GM19324 (cell line): ENCODE results near the gene ATP11C.
"Not testable (repeated sequence)": the region's sequence is repeated elsewhere in the genome, so short reads cannot be mapped to it uniquely, and the experiment has no call there.

Source experiments
- ATAC-seq: cut with Tn5 transposase; IDR thresholded peaks from one replicate; pipeline ENCODE4 v1.9.1; 2021; ENCODE audit warnings: mild to moderate bottlenecking, moderate library complexity; ENCODE audit not compliant: unreplicated experiment, low FRiP score

The ATP11C gene

DNA sequence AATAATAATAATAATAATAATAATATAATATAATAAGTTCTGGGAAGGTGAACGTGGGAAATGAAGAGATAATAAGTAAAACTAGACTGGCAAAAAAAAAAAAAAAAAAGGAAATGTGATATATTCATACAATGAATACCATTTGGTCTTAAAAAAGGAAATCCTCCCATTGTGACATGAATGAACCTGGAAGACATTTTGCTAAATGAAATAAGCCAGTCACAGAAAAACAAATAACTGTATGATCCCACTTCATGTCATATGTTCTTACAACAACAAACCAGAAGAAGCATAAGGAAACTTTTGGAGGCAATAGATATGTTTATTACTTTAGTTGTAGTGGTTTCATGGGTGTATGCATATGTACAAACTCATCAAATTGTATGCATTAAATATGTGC, 63.1 kb downstream of the ATP11C start:
- ATAC-seq: no peak

DNA sequence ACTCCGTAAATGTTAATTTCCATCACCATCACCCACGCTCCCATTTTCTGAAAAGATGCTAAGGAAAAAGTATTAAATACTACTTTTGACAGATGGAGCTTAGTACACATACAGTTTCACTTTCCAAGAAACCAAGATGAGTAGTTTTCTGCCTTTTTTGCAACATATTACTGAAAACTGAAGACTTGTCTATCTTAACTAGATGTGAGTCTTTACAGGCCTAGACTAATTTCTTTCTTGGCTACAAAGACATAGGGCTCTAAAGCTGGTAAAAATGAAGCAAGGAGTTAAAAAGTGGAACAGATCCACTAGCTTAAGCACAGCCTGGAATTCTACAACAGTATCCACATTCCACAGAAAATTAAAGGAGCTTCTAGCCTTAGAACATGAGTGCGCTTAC, 68.2 kb downstream of the ATP11C start:
- ATAC-seq: no peak

DNA sequence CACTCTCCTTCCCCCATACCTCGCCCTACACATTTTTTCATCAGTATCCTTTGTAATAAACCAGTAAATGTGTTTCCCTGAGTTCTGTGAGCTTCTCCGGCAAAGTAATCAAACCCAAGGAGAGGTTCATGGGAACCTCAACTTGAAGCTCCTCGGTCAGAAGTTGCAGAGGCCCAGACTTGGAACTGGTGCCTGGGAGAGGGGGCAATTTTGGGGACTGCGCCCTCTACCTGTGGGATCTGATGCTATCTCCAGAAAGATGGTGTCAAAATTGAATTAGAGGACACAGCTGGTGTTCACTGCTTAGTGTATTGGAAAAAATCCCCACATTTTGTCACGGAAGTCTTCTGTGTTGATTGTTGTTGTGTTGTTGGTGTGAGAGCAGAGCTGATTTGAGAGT, 70.6 kb downstream of the ATP11C start:
- no peak for ATAC-seq

DNA sequence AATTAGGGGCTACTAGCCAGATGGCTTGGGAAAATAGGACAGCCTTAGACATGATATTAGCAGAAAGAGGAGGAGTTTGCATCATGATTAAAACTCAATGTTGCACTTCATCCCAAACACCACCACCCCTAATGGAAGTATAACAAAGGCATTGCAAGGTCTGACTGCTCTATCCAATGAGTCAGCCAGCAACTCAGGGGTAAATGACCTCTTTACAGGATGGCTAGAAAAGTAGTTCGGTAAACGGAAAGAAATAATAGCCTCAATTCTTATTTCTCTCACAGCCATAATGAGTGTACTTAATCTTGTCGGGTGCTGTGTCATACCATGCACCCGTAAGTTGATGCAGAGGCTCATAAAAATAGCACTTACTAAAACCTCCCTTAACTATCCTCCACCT, 76.0 kb downstream of the ATP11C start:
- not testable (repeated sequence) for ATAC-seq

DNA sequence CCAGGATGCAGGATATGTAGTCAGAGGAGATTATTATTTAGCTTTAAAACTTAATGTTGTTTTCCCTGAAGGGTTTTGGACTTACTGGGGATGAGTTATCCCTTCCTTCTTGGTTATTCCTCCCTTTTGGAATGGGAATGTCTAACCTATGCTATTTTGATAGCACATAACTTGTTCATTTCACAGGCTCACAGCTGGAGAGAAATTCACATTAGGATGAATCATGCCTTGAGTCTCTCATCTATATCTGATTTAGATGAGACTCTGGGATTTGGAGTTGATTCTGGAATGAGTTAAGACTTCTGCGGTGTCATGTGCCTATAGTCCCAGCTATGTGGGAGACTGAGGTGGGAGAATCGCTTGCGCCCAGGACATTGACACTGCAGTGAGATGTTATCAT, 81.1 kb downstream of the ATP11C start:
- no peak for ATAC-seq

DNA sequence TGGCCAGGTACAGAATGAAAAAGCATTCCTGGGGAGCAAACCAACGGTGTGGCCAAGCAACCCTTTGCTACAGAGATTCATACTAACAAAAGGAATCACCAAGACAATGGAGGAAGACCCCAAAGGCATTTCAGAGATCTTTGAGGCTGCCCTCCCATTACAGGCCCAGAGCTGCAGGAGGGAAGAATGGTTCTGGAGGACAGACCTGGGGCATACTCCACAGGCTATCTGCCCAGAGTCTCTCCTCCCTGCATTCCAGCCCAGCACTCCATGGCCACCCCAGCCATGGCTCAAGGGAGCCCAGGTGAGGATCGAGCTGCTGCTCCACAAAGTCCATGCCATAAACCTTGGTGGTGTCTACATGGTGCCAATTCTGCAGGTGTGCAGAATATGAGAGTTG, 81.9 kb downstream of the ATP11C start:
- no peak for ATAC-seq

DNA sequence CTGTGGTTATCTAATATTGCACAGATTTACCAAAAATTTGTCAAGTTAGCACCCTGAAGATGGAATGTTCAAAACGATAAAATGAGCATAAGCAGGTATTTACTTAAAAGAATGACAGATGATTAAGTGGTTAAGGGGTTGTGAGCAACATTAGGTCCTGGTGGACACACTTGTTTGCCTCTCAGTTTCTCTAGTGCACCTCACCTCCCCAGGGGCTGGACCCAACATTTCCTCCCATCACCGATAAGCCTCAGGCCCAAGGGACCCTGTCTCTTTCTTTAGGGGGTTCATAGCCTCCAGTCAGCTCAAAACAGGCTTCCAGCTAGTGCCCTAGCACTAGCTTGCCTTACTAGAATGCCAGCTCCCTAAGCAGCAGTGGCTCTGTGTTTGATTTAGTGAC, 88.0 kb downstream of the ATP11C start:
- no peak for ATAC-seq

DNA sequence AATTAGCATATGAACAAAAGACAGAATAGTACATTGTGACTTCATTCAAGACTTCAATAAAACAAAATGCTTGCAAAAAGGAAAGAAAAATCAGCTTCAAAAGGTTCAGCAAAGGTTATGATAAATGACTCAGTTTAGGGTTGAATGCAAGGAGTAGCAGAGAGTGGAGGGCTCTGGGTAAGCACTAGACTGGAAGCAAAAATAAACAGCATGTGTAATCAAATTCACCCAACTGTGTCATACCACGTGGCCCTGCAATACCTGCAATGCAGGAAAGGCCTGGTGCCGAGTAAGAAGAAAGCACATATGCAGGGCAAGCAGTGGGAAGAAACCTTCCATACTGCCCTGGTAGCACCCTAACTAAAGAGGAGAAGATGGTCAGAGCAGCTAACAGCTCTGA, 88.7 kb downstream of the ATP11C start:
- no peak for ATAC-seq

DNA sequence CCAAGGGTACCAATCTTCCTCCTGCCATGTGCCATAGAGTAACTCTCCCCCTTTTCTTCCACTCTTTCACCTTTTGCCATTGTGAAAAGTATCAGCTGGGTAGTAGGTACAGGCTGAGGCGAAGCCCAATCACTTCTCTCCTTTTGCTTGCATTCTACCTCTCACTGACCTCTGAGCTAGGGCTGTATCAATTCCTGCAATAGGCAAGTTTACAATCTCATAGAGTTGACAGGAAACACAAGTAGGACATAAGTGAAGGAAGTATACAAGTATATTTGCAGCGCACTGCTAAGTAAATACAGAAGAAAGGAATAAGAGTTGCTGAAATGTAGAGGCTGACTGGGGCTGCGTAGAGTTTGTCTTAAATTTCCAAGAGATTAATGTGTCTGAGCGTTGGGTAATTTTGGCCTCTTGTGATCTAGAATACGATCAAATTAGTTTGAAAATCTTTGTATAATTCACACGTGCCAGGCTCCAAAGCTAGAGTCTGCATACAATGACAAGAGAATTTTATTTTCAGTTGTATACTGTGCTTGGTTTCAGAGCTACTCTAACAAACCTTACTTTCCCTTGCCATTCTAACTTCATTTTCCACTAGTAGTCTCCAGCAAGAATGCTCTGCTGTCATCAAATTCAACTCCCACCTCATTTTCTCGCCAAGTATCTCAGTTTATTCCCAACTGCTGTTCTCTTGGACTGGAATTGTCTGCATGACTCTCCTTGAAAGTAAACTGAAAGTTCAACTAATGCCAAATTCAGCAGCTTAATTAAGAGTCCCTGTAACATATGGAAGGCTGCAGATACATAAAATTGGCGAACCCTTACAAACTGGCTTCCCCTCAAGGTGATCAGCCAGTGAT, 90.3 kb downstream of the ATP11C start:
- no peak for ATAC-seq

DNA sequence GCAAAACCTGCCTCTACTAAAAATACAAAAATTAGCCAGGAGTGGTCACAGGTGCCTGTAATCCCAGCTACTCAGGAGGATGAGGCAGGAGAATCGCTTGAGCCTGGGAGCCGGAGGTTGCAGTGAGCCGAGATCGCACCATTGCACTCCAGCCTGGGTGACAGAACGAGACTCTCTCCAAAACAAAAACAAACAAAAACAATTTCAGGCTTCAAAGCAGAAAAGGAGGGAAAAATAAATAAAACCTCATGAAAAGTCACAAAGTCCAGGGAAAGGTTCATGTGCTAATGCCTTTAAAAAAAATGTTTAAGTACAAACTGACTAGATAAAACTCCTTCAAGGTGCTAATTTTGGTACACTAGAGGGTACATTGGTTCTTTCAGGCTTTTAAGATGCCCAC, 96.5 kb downstream of the ATP11C start:
- not testable (repeated sequence) for ATAC-seq

DNA sequence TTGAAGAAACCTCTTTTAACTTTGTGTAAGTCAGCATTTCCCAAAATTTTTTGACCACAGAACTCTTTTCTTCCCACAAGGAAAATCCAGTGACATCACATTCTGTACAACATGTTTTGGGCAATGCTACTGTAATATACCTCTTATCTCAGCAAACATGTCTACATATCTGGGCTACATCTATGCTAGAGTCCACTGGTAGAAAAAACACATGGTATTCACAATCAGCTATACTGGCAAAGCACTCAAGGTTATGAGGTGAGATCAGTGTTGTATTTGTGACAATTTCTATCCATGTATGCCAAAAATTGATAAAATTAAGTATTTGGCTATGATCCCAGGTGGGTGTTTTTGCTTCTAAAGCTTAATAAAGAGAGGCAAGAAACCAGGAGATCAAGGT, 98.0 kb downstream of the ATP11C start:
- ATAC-seq: no peak

DNA sequence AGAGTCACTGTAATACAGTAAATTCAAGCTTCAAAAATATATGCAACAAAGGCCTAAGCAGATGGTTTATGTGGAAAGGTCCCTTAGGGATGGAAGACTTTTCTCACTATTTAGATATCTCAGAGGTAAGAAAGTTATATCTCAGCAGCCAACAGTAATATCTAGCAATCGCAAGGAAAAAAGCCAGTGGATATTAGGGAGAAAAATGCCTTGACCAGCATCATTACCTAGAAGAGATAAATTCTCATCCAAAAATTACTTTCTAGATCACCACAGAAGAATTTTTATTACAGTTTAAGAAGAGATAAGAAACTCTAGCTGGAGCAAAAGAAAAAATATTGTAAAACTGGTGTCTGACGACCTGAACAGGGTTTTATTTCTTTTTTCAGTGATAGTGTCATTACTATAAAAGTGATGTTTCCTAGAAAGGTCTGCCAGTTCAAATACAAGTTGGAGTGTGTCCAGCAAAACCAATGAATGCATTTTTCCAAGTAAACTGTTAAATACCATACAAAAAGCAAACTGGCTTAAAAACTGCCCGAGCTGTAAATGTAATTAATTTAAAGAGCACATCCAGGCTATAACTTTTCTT, 100.0 kb downstream of the ATP11C start:
- ATAC-seq: no peak

DNA sequence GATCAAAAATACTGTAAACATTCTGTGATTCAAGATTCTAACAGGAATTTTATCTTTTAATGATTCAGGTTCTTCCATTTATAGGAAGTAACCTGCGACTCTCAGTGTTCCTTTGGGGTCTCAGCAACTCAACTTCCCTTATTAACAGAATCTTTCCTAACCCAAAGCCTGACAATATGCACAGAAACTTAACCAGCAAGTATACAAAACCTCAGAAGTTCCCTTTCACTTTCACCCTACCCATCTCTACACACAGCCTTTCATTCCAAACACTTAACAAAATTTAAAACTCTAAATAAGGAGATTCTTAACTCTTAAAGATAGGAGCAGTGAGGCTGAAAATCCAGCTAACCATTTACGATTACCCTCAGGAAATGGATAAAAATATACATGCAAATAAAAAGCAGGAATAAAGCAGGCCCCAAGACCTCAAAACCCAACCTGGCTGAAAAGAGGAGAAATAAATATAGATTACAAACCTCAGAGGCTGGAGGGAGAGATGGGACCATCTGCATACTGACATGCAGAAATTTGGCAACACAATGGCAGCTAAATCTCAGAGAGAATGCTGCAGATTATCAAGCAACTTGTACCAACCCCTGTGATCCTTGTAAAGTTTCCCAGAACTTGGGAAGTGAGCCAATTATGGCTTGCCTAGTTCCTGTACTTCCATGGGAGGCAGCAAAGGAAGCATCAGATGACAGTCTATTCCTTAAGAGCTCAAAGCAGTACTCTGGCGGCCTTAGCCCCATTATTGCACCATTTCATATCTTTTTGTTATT, 101.0 kb downstream of the ATP11C start:
- ATAC-seq: no peak

DNA sequence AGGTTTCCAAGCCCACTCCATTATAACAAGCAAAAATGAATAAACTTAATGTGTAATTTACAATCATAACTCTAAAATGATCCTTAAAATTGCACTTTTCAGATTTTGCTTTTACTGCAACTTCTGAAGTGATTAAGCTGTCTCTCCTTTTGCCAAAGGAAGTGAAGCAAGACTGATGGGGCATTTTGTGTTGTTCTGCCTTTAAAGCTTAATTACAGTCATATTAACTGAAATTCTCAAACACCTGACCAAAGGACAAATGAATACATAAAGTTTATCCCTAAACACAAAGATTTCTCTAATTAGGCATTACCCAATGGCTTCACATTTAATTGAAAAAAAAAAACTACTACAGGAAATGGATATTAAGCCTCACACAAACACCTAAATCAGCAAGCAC, 101.8 kb downstream of the ATP11C start:
- ATAC-seq: no peak

DNA sequence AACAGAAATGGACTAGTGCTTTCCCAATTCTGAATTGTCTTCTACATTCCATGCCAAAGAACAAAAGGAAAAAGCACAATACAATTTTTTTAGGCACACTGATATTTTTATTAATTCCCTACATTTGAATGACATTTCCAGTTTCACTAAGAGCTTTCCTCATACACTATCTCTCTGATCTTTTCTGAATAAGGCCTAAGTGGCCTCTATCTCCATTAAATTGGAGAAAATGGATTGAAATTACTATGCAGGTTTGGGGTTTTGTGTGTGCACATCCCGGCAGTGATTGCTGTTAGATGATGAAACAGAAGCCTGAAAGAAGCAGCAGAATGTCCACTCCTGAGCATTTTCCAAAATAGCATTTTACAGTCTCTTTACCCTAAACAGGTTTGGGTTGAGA, 104.0 kb downstream of the ATP11C start:
- ATAC-seq: no peak

DNA sequence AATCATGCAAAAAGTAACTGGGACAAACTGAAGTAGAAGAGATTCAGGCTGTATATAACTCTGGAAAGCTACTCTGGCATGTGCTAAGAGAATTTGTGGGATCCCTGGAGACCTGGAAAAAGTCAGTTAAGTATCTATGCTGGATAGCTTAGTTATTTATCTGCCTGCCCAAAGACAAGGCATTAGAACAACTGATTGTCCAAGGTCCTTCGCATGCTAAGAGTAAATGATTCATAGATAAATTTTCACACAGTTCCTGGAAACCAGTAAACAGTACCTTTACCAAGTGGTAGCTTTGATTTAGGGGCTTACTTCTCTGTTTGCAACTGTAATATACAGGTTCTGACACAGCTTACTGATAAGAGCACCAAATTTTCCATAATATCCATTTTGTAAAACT, 104.8 kb downstream of the ATP11C start:
- ATAC-seq: no peak

DNA sequence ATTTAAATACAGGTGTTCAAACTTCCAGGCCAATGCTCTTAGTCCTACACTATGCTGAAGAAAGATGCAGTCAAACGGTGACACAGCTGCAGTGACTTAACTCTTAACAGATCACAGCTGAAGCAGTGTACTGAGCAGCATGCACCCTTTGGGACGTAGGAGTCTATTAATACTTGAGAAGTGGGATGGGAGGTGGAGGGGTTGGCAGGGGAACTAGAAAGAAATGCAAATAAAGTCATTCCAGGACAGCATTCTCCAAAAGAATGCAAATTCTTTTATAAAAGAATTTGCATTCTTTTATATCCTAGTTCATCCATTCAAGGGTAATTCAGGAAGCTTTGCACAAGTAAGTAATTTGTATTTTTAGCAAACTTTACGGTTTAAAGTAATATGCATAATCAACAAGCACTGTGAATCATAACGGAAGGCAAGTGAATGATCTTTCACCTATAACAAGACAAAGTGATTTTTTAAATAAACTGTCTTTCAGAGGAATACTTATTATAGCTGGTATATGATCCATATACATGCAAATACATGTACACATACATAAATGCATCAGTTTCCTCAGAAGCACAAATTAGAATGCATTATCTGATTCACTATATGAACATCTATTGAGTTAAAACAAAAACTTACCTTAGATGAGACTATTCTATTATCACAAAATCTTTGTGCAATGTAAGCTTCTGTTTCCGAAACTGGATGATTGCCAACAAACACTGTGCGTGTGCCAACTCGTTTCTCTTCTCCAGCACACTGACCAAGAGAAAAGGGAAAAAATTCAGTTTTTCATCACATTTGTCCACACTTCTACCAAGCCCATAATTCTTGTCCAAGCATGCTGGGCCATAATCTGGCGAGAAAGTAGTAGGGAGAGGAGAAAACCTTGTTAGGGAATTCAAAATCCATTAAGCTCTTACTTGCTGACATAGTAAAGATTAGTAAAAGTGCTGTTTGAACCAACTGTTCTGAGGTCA, 106.5 kb downstream of the ATP11C start:
- no peak for ATAC-seq

DNA sequence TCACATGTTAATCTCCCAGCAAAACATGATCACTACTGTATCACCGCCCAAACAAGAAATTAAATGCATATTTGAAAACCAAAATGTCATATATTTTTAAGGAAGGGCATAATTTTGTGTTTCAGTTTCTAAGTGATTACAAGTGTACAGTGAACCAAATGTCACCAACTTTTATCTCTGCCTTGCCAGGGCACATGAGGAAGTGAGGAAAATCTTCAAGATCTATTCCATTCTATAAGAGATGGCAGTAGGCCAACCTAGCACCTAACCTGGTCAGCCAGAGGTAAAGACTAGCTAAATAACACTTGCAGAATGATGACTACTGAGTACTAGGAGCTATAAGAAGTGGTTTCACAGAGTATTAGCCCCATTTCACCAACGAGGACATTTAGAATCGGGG, 107.2 kb downstream of the ATP11C start:
- ATAC-seq: no peak

DNA sequence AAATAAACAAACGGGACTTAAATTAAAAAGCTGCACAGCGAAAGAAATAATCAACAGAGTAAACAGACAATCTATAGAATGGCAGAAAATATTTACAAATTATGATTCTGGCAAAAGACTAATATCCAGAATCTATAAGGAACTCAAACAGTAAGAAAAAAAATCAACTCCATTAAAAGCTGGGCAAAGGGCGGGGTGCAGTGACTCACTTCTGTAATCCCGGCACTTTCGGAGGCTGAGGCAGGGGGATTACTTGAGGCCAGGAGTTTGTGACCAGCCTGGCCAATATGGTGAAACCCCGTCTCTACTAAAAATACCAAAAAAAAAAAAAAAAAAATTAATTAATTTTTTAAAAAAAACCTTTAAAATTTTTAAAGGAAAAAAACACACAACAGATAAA, 109.0 kb downstream of the ATP11C start:
- ATAC-seq: no peak

DNA sequence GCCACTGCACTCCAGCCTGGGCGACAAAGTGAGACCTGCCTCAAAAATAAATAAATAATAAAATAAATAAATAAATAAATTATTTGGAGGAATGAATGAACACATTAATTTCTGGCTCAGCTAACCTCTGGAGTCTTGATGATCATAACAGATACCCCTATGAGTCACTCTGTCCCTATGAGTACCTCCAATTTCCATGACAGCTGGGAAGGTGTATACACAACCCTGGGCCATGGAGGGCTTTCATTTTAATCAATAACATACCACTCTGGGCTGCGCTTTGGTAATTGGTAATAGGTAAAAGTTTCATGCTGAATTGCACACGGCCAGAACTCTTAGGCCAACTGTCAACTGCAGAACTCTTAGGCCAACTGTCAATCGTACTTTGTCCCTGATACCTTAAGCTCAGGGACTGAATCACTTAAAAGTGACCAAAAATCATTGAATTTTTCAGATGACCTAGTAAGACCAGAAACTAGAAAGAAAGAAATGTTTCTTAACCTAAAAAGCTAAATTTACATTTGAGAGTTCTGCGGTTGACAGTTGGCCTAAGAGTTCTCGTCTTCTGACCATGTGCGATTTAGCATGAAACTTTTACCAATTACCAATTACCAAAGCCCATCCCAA, 112.4 kb downstream of the ATP11C start:
- ATAC-seq: no peak
